KOPT-K1 (cell line): ENCODE measurements around the gene PLPPR5.

ENCODE experiments used
- H3K27ac ChIP-seq: fragments of 200-600 bp; sonication (generic); 2 replicates; pipeline ENCODE4 v1.5.1; 2016; ENCODE audit warnings: antibody characterized with exemption, mild to moderate bottlenecking, low read depth, low read length; ENCODE audit not compliant: poor library complexity, severe bottlenecking
- H3K36me3 ChIP-seq: fragments of 200-600 bp; sonication (generic); 2 replicates; pipeline ENCODE4 v1.5.1; 2017; ENCODE audit warnings: antibody characterized with exemption, mild to moderate bottlenecking, low read length, moderate library complexity; ENCODE audit not compliant: insufficient read depth
- H3K9me3 ChIP-seq: fragments of 200-600 bp; sonication (generic); 2 replicates; pipeline ENCODE4 v1.5.1; 2017; ENCODE audit warnings: antibody characterized with exemption, low read length, mild to moderate bottlenecking; ENCODE audit not compliant: insufficient read depth, poor library complexity, severe bottlenecking

PLPPR5 gene

DNA sequence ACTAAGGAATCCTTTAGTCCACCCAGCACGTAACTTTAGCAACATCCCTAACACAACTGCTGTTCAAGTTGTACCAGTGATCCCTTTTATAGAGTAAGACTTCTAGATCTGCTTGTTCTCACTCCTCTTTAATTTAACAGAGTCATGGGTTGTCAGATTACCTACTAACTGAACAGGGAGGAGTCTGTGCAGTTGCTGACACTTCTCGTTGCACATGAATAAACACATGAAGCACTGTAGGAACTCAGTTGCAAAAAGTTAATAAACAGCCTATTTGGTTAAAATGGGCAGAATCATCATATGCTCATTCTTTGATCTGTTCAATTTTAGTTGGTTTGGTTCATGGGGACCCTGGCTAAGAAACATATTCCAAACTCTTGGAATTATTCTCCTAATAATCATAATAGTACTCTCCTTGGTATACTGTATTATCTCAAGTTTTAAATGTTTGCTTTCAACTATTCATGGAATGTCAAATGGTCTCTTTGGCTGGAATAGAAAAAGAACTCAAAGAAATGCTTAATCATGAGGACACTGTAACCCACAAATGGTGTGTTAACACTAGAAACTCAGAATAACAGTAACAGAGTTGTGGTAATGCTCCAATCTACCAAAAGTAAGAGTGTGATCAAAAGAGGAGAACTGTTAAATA lies 15.6 kb downstream of the PLPPR5 start:
- Histone ChIP-seq H3K36me3 (no peaks in the 10 kb centered on the region), H3K27ac (no peak overlapping the region), H3K9me3 (no peaks in the 10 kb centered on the region)

DNA sequence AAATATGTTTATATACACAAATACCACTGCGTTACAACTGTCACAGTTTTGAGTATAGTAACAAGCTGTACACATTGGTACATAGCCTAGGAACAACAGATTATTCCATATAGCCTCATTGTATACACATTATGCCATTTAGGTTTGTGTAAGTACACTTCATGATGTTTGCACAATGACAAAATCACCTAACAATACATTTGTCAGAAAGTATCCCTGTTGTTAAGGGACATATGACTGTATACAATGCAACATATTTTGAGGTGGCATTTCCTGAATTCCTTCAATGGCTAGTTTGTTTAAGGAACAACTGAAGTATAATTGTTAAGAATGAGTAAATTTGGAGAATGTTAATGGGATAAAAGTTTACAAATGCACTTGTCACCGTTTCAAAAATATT lies 19.0 kb downstream of the PLPPR5 start:
- Histone ChIP-seq H3K36me3 (no peaks in the 10 kb centered on the region), H3K9me3 (no peaks in the 10 kb centered on the region), H3K27ac (no peak overlapping the region)

DNA sequence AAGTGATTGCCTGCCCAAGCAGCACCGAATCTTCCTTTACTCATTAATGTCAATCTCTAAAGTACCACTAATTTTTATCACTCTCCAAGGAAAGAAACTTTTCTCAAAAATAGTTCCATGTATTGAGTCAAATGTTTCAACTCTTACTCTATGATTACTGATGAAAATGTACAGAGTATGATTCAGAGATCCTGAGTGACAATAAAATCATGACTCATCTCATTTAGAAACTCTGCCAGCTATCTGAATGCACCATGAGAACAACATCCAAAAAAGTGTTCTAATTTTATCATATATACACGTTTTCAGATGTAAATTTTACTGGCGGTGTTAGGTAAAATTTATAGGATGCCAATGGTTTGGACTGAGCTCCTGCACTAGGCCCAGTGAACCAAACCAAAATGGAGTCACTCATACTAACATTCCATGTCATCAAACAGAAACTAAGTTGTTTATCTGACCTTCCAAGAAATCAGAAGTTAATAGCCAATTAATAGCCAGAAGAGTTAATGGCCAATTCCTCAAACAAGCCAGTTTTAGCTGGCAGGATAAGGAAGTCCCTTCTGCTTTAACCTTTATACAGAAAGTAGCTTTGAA lies 22.6 kb downstream of the PLPPR5 start:
- no peaks in the 10 kb centered on the region for H3K9me3 ChIP-seq
- no peaks in the 10 kb centered on the region for H3K36me3 ChIP-seq
- H3K27ac ChIP-seq, result no peak overlapping the region

DNA sequence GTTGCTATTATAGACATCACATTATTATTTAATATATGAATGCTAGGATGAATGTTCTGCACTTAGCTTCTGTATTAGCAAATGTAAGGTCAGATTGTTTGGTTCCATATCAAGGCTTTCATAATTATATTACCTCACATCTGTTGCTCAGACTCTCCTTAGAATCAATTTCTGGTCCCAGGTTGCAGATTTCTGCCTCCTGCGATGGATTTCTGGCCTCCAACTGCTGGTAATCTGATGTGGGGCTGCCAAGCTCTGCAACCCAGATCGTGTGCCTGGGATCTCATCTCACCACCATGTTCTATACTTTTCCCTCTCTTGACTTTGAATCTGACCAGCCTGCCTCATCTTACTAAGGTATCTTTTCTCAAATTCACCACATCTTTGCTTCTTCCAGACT lies 25.2 kb downstream of the PLPPR5 start:
- no peaks in the 10 kb centered on the region for H3K9me3 ChIP-seq
- H3K27ac ChIP-seq, result no peak overlapping the region

DNA sequence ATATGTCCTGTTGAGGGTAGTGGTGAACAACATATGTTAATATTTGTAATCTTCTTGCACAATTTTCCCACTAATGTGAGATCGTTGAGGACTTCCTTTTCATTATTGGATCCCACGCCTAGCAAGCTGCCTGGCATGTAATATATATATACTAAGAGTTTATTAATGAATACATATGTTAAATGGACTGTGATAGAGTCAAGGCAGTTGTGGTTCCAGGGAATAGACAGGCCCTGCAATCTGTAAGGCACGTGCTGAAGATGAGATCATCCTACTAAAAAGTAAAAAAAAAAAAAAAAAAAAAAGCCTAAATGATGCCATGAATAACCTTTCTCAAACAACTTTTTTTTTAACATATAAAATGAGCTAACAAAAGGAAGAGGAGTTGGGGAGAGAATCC lies 28.9 kb downstream of the PLPPR5 start:
- Histone ChIP-seq H3K27ac (no peak overlapping the region), H3K36me3 (no peaks in the 10 kb centered on the region), H3K9me3 (no peaks in the 10 kb centered on the region)

More for the DNA sequence above, 25.2 kb downstream of the PLPPR5 start:
- no peaks in the 10 kb centered on the region for H3K36me3 ChIP-seq

DNA sequence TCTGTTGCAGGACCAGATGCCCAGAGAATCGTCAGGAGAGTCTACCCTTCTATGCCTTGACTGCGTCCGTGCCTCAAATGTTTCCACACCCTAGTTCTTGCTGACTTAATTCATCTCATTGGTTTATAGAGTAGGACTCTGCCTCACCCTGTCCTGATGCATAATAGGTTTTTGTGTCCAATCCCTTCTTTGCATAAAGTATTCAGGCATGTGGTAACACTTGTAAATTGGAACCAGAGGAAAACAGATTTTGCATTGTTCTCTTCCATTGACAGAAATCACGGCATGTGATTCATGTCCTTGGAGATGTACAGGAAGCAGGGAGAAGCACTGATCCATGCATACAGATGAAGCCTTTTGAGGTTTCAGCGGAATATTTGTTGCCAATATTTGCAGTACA lies 29.5 kb downstream of the PLPPR5 start:
- Histone ChIP-seq H3K9me3 (no peaks in the 10 kb centered on the region), H3K27ac (no peak overlapping the region), H3K36me3 (no peaks in the 10 kb centered on the region)

DNA sequence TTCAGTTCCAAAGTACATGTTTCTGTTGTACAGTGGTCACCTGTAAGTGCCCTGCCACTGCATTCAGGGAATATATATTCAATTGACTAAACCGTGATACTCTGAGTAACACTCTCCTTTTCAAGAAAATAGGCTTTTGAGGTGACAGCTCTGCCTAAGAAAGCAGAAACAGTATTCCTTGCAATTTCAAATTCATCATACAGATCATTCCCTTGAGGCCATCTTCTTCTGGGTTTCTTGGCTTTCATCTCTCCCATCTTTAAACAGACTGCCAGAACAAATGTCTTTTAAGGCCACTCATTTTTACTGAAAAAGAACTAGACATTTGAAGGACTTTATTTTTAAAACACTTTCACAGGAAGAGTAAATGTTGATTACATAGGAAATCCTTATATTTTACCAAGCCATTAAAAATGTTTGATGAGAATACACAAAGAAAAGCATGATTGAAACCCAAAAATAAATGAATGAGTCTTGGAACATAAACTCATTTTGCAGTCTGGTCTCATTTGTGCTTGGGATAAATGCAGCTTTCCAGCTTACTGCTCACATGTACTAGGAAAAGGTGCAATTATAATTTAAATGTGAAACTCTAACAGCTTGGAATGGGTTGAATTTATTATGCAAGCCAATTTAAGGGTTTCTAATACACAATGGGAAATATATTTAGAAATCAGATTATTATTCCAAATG lies 34.7 kb downstream of the PLPPR5 start:
- H3K27ac ChIP-seq, result no peak overlapping the region
- H3K9me3 ChIP-seq, result no peaks in the 10 kb centered on the region
- no peaks in the 10 kb centered on the region for H3K36me3 ChIP-seq

DNA sequence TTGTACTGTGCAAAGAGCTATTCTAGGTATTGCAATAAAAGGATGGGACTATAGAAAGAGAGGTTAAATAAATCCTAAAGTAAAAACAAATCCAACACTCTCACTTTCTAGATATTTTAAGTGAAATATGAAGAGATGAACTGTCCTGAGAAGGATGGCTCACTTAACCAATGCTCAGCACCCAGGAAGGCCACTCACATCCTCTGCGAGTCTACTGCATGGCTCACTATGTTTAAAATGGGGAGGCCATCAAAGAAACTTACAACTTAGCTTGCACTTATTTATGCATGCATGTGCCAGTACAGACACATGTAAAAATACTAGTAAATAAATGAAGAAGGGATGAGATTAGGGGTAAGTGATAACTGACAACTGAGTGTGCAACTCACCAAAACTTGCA lies 37.5 kb downstream of the PLPPR5 start:
- Histone ChIP-seq H3K36me3 (no peaks in the 10 kb centered on the region), H3K27ac (no peak overlapping the region), H3K9me3 (no peaks in the 10 kb centered on the region)

DNA sequence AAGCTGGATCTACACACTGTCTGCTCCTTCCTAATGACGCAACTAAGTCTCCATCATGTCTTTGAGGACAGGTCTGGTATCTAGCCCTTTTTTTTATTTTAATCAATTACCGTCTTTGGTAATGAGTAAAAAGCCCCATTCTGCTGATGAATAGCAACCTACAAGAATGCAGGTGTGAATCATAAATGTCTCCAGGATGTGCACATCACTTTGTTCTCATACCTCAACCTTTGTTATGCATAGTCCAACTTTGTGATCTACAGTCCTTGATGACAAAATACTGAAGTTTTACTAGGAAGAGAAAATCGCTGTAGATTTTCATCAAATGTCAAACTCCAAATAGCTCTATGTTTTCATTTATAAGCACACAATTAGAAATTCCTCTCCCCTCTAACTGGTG lies 39.3 kb downstream of the PLPPR5 start:
- no peaks in the 10 kb centered on the region for H3K9me3 ChIP-seq
- no peaks in the 10 kb centered on the region for H3K36me3 ChIP-seq
- no peak overlapping the region for H3K27ac ChIP-seq

DNA sequence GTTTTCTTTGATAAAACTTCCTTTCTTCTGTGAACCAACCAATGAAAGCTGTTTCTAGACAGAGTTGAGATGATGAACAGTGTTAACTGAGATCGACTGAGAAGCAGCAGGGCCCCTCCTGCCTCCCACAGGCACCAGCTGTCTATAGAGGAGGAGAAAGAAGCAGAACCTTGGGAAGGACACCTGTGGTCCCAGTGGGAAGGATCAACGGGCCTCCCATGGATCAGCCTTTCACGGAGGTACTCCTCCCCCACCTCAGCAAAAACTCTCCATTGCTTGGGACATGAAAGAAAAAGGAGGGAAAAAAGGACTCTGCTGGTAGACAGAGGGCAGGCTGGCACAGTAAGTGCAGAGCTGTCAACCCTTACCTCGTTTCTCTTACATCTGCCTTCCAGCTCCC lies 40.5 kb downstream of the PLPPR5 start:
- Histone ChIP-seq H3K36me3 (no peaks in the 10 kb centered on the region), H3K9me3 (no peaks in the 10 kb centered on the region), H3K27ac (no peak overlapping the region)

DNA sequence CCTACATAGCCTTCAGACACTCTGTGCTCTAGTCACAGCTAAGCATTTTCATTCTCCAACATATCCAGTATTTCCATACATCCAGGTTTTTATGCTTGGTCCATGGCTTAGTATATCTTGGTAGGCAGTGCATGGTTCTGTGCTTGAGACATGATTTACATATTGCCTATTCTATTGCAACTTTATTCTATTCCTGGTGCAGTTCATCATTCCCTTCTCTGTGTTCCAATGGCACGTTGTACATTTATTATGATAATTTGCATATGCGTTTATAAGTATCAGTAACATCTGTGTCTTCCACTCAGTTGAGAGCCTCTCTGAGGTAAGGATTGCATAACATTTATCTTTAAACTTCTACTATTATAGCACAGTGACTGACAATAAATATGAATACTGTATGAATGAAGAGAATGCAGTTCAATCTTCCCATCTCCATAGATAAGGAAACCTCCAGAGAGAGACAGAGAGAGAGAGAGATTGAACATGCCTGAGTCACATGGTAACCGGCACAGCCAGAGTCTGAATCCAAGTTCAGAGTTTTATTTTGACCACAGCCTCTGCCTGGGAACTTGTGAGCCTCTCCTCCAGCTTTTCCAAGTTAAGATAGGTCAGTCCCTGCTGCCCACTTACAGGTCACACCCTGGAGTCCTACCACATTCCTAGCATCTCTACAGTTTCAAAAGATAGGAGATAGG lies 41.5 kb downstream of the PLPPR5 start:
- no peaks in the 10 kb centered on the region for H3K36me3 ChIP-seq
- H3K9me3 ChIP-seq, result no peaks in the 10 kb centered on the region
- H3K27ac ChIP-seq, result no peak overlapping the region

DNA sequence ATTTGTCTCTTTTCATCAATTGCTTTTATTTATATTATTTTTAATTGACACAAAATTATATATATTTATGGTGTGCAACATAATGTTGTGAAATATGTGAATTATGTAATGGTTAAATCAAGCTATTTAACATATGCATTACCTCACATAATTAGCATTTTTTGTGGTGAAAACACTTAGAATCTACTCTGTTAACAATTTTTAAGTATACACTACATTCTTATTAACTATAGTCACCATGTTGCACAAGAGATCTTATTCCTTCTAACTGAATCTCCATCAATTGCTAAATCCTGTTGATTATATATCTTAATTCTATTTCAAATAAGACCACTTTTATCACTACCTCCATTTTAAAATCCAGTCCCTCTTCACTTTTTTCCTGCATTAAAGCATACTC lies 42.5 kb downstream of the PLPPR5 start:
- Histone ChIP-seq H3K9me3 (no peaks in the 10 kb centered on the region), H3K27ac (no peak overlapping the region), H3K36me3 (no peaks in the 10 kb centered on the region)

DNA sequence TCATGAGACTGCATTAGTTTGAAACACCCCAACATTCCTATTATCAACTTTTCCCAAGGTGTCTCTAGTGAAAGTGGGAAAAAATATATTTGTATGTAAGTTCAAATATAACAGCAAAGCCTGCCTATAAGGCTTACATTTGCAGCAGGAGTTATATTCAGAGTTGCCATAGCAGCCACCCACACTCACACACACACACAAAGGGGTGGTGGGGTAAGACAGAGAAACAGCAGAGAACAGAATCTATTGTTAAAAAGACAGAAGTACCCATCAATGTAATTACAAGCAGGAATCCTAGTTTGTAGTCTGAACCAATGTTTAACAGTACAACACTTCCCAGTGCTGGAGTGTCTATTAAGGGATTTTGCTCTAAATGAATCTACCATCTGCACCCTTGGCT lies 55.0 kb downstream of the PLPPR5 start:
- Histone ChIP-seq H3K27ac (no peak overlapping the region), H3K9me3 (no peaks in the 10 kb centered on the region), H3K36me3 (no peaks in the 10 kb centered on the region)

DNA sequence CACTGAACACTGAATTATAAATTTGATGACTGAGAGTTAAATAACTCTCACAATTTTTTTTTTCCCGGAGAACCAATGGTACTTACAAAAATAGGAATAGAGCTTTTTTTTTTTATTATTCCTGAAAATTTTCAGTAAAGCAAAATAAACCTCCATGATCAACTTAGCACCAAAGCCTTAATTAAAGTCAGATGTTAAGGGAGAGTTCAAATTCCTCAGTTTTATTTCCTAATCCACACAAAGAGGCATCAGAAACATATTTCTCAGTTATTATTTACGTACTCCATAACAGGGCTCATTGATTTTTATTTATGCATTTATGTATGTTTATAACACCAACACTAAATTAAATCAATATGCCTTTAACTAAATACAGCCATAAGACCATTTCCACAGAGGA lies 55.5 kb downstream of the PLPPR5 start:
- no peaks in the 10 kb centered on the region for H3K9me3 ChIP-seq
- no peaks in the 10 kb centered on the region for H3K36me3 ChIP-seq

DNA sequence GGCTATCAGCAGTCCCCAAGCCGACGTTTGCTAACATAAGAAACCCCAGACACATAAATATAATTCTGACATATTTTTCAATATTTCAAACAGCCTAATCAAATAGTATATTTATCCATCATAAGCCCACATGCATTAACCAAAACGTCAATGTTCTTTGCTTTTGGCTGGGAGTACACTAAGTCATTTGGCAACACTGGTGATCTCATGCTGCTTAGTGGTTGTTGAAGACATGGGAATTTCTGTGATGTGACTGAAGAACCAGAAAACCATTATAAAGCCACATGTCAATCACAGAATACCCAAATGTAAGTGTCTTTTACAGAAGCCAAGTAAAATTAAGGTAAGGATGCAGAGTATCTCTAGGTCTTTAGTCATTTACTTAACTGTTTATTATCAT lies 57.6 kb downstream of the PLPPR5 start:
- Histone ChIP-seq H3K36me3 (no peaks in the 10 kb centered on the region), H3K27ac (no peak overlapping the region), H3K9me3 (no peaks in the 10 kb centered on the region)

More for the DNA sequence above, 55.5 kb downstream of the PLPPR5 start:
- H3K27ac ChIP-seq, result no peak overlapping the region
